Activated naive CD8-positive, alpha-beta T cell treated with anti-CD3 and anti-CD28 coated beads for 36 hours (primary cell): ENCODE data around the gene ACER3. TPM values are rescaled to one million over a fixed set of nuclear protein-coding genes. Genes with fewer than 3 reads are reported as not detected.

ENCODE experiments used
- total RNA-seq, 2 experiments: library from RNA; stranded (reverse); gene quantifications; one replicate each; pipeline ENCODE4 v1.2.3, GENCODE V29; 2021

Gene ACER3
- total RNA-seq, 2 experiments from 2014 or later, result 10.7 to 11.6 TPM

Other genes starting within 250 kb of the ACER3 start
- gene LRRC32, start 190.2 kb upstream of the ACER3 start, total RNA-seq, result 10 to 100 TPM; 11.5 to 12.1 TPM
- 1 to 10 TPM; 2.7 to 3.7 TPM for gene TSKU, start 77.6 kb upstream of the ACER3 start, total RNA-seq
- gene B3GNT6, start 173.5 kb downstream of the ACER3 start, total RNA-seq, result not detected
- 1 to 10 TPM; 2.2 to 2.4 TPM for gene CAPN5, start 206.1 kb downstream of the ACER3 start, total RNA-seq
- not detected for gene OMP, start 241.9 kb downstream of the ACER3 start, total RNA-seq